IMR-90 (cell line): ENCODE results near the gene TMEM131L. TPM values are rescaled to one million over a fixed set of nuclear protein-coding genes. Genes with fewer than 3 reads are reported as not detected.

Source experiments
- ATAC-seq: fragments of 200-7000 bp; cut with Tn5 transposase; 2 replicates; pipeline ENCODE4 v1.9.1; 2020; ENCODE audit warnings: low read depth, mild to moderate bottlenecking, moderate library complexity
- BruUV-seq: library from RNA; stranded (reverse); fragments of 400-500 nt; replicated peaks from 2 replicates; lab custom pipeline; 2021; lab: Mats Ljungman, UMichigan
- CTCF ChIA-PET: fragments of 300-600 bp; formaldehyde crosslinking; extraction: SDS; loops from one replicate; lab custom pipeline; 2021; ENCODE audit warnings: antibody characterized with exemption; lab: Yijun Ruan, JAX
- POLR2A ChIA-PET: fragments of 300-600 bp; sonication (Branson Sonifier 250); formaldehyde crosslinking; loops from one replicate; lab custom pipeline; 2022; ENCODE audit warnings: antibody characterized with exemption; ENCODE audit not compliant: unreplicated experiment; lab: Charles Lee
- DNase-seq: peaks from one replicate; pipeline ENCODE4 v3.0.0; 2013
- H2AFZ ChIP-seq: replicated peaks from 2 replicates; pipeline ENCODE3; 2013; ENCODE audit warnings: low read length, mild to moderate bottlenecking; ENCODE audit not compliant: poor library complexity
- H2AK5ac ChIP-seq: 2 replicates; pipeline ENCODE4 v1.6.1; 2013; ENCODE audit warnings: low read depth, low read length, inconsistent platforms
- H2AK9ac ChIP-seq: replicated peaks from 2 replicates; pipeline ENCODE3; 2013; ENCODE audit warnings: mild to moderate bottlenecking, low read depth, low read length, moderate library complexity; ENCODE audit not compliant: poor library complexity
- H2BK120ac ChIP-seq: 2 replicates; pipeline ENCODE4 v1.6.1; 2013; ENCODE audit warnings: low read depth, low read length, inconsistent platforms
- H2BK15ac ChIP-seq: 3 replicates; pipeline ENCODE4 v1.6.1; 2013; ENCODE audit warnings: low read depth, low read length, inconsistent platforms
- H2BK20ac ChIP-seq: 2 replicates; pipeline ENCODE4 v1.6.1; 2013; ENCODE audit warnings: low read depth, mild to moderate bottlenecking, inconsistent platforms, low read length, moderate library complexity
- H2BK5ac ChIP-seq: 2 replicates; pipeline ENCODE4 v1.6.1; 2013; ENCODE audit warnings: mild to moderate bottlenecking, low read depth, low read length, inconsistent platforms; ENCODE audit not compliant: poor library complexity, severe bottlenecking
- H3K14ac ChIP-seq: replicated peaks from 2 replicates; pipeline ENCODE4 v1.6.1; 2013; ENCODE audit warnings: low read depth, low read length, inconsistent platforms
- H3K18ac ChIP-seq: 2 replicates; pipeline ENCODE4 v1.6.1; 2013; ENCODE audit warnings: low read depth, low read length, control low read depth
- H3K23ac ChIP-seq: 2 replicates; pipeline ENCODE4 v1.6.1; 2013; ENCODE audit warnings: low read depth, low read length, inconsistent platforms
- H3K27ac ChIP-seq: 2 replicates; pipeline ENCODE4 v1.5.1; 2013; ENCODE audit warnings: mild to moderate bottlenecking, control low read depth, low read length; ENCODE audit not compliant: insufficient read depth
- H3K27me3 ChIP-seq: 2 replicates; pipeline ENCODE4 v1.6.1; 2013; ENCODE audit warnings: low read length; ENCODE audit not compliant: control insufficient read depth, insufficient read depth
- H3K36me3 ChIP-seq: 2 replicates; pipeline ENCODE4 v1.6.1; 2013; ENCODE audit warnings: low read length, mixed read lengths; ENCODE audit not compliant: control insufficient read depth, insufficient read depth
- H3K4ac ChIP-seq: 2 replicates; pipeline ENCODE4 v1.6.1; 2013; ENCODE audit warnings: low read depth, low read length, inconsistent platforms
- H3K4me1 ChIP-seq: 2 replicates; pipeline ENCODE4 v1.6.1; 2013; ENCODE audit warnings: low read length, mixed read lengths; ENCODE audit not compliant: control insufficient read depth, insufficient read depth
- H3K4me2 ChIP-seq: 2 replicates; pipeline ENCODE4 v1.6.1; 2013; ENCODE audit warnings: low read depth, mild to moderate bottlenecking, control low read depth, low read length, moderate library complexity
- H3K4me3 ChIP-seq: 2 replicates; pipeline ENCODE4 v1.5.1; 2013; ENCODE audit warnings: low read depth, mild to moderate bottlenecking, control low read depth, low read length, moderate library complexity; ENCODE audit not compliant: insufficient read depth
- H3K56ac ChIP-seq: 2 replicates; pipeline ENCODE4 v1.6.1; 2013; ENCODE audit warnings: low read length, inconsistent platforms; ENCODE audit not compliant: insufficient read depth; ENCODE audit errors: extremely low read depth
- H3K79me1 ChIP-seq, 2 experiments: 2 replicates each; pipeline ENCODE4 v1.6.1; 2013; ENCODE audit warnings: low read length in 2 of 2, inconsistent platforms in 1 of 2, low read depth in 1 of 2
- H3K9ac ChIP-seq: 2 replicates; pipeline ENCODE4 v1.6.1; 2013; ENCODE audit warnings: low read depth, low read length, control low read depth
- H3K9me1 ChIP-seq: 2 replicates; pipeline ENCODE4 v1.6.1; 2013; ENCODE audit warnings: low read length, inconsistent platforms; ENCODE audit not compliant: insufficient read depth
- H3K9me3 ChIP-seq: 2 replicates; pipeline ENCODE4 v1.6.1; 2013; ENCODE audit warnings: low read length; ENCODE audit not compliant: control insufficient read depth, insufficient read depth
- H4K20me1 ChIP-seq: 2 replicates; pipeline ENCODE4 v1.6.1; 2013; ENCODE audit warnings: low read length, inconsistent platforms; ENCODE audit not compliant: insufficient read depth
- H4K5ac ChIP-seq: 2 replicates; pipeline ENCODE4 v1.6.1; 2013; ENCODE audit warnings: mild to moderate bottlenecking, low read depth, low read length, control low read depth
- H4K8ac ChIP-seq, 2 experiments: 2 replicates each; pipeline ENCODE4 v1.6.1; 2013; ENCODE audit warnings: low read depth in 2 of 2, low read length in 2 of 2, control low read depth in 1 of 2, inconsistent platforms in 1 of 2
- H4K91ac ChIP-seq: 2 replicates; pipeline ENCODE4 v1.6.1; 2013; ENCODE audit warnings: low read depth, low read length, inconsistent platforms; ENCODE audit not compliant: insufficient read depth
- MAFK ChIP-seq: IDR thresholded peaks from 2 replicates; pipeline ENCODE4 v1.6.1; 2012; ENCODE audit warnings: low read depth, low read length, improper control_type of control experiment
- MAZ ChIP-seq: IDR thresholded peaks from 2 replicates; pipeline ENCODE4 v1.6.1; 2012; ENCODE audit warnings: low read depth, mild to moderate bottlenecking, low read length, improper control_type of control experiment, moderate library complexity, borderline replicate concordance
- NFE2L2 ChIP-seq: fragments of 150-350 bp; IDR thresholded peaks from 2 replicates; pipeline ENCODE4 v1.6.1; 2016; ENCODE audit warnings: low read depth, mild to moderate bottlenecking, low read length
- WGBS, 2 experiments: methylation state at CpG; one replicate each; pipeline versions ENCODE4 v1.1.5 to v1.1.7; 2013; ENCODE audit warnings: missing lambda C conversion rate in 2 of 2; ENCODE audit not compliant: insufficient read length in 1 of 2; ENCODE audit errors: extremely low coverage in 2 of 2; 5-methylcytosine and 5-hydroxymethylcytosine counted together
- dilution Hi-C: fragments of 300-500 bp; cut with HindIII; formaldehyde crosslinking; loops from one replicate; pipeline ENCODE4 v1.14.3; 2018; ENCODE audit warnings: low sequenced_read_pairs; ENCODE audit not compliant: unreplicated experiment
- in situ Hi-C: fragments of 300-500 bp; cut with MboI; formaldehyde crosslinking; loops from 3 replicates; pipeline ENCODE4 v1.14.3; 2019; ENCODE audit warnings: low sequenced_read_pairs, inconsistent platforms, mixed read lengths
- intact Hi-C: fragments of 100-400 bp; cut with micrococcal nuclease; formaldehyde crosslinking; loops from 2 replicates; pipeline ENCODE4 v1.10.0; 2022
- polyA plus RNA-seq, 3 experiments: library from polyadenylated mRNA; depleted of rRNA; stranded (reverse); fragments of >200 nt; gene quantifications; 2 replicates each; pipeline ENCODE4 v1.2.3, GENCODE V29; 2012; ENCODE audit warnings: low replicate concordance in 1 of 3
- total RNA-seq: library from RNA; depleted of rRNA; stranded (reverse); fragments of >200 nt; gene quantifications from 2 replicates; pipeline ENCODE4 v1.2.3, GENCODE V29; 2012
- TF ChIP-seq, protein P1 (sequence below): fragments of 150-350 bp; IDR thresholded peaks from 2 replicates; pipeline ENCODE4 v1.6.1; 2017; ENCODE audit warnings: mild to moderate bottlenecking, antibody characterized with exemption, low read length, low read depth

Gene TMEM131L
- total and polyA plus RNA-seq, 2 of the 4 experiments (the other 2 are of a cell fraction) = 8.4 to 23.8 TPM

DNA sequence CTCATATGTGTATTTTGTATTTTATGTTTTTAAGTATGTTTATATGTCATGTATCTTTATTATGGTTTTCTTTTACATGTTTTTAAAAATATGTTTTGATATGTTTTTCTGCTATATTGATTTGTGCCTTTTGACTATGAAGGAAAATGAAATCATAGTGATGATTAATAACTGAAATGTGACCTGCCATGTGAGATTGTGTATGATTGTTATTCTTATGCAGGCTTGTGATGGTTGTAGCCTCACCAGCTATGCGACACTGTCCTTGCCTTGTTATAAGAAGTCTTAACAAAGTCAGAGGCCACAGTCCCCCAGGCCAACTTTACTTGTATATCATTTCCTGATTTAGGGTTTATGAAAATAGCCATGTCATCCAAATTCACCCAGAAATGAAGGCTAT, 83.2 kb downstream of the TMEM131L start:
- H2AK9ac ChIP-seq = no peak overlapping the region
- no peaks in the 10 kb centered on the region for H3K36me3 ChIP-seq
- no peak overlapping the region for H2BK20ac ChIP-seq
- TF ChIP-seq MAZ (no peak), NFE2L2 (peak; percentile 25; the same call in 1 of the 2 replicates), MAFK (no peak)
- TF ChIP-seq, protein P1, sequence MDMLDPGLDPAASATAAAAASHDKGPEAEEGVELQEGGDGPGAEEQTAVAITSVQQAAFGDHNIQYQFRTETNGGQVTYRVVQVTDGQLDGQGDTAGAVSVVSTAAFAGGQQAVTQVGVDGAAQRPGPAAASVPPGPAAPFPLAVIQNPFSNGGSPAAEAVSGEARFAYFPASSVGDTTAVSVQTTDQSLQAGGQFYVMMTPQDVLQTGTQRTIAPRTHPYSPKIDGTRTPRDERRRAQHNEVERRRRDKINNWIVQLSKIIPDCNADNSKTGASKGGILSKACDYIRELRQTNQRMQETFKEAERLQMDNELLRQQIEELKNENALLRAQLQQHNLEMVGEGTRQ = no peak
- intact Hi-C loops = no loop called here
- H3K27me3 ChIP-seq = no peaks in the 10 kb centered on the region
- in situ Hi-C loops = no loop called here
- ATAC-seq = no peak
- no peak overlapping the region for H3K27ac ChIP-seq
- no peak overlapping the region for H3K4me2 ChIP-seq
- peaks cover 1 to 3% of the 10 kb centered on the region in 2 experiments; a peak in 1 of 4 replicates for H3K79me1 ChIP-seq
- H4K5ac ChIP-seq = no peak overlapping the region
- no peak overlapping the region for H3K14ac ChIP-seq
- no peak overlapping the region for H3K18ac ChIP-seq
- H3K9me1 ChIP-seq = no peaks in the 10 kb centered on the region; the same call in 1 of the 2 replicates
- H3K9me3 ChIP-seq = no peaks in the 10 kb centered on the region
- no peak overlapping the region for H3K9ac ChIP-seq
- H2AK5ac ChIP-seq = no peak overlapping the region
- no peaks in the 10 kb centered on the region for H4K20me1 ChIP-seq
- H2BK5ac ChIP-seq = no peak overlapping the region
- no peak overlapping the region for H2AFZ ChIP-seq
- BruUV-seq = no TSS peak
- no peak overlapping the region for H2BK120ac ChIP-seq
- no peak overlapping the region for H2BK15ac ChIP-seq
- 0 out of 2 replicates have a peak overlapping the region, but pooled peaks have one; percentile 8 for H3K23ac ChIP-seq
- no peak overlapping the region for H4K91ac ChIP-seq
- H3K4ac ChIP-seq = no peak overlapping the region
- no peak overlapping the region for H3K4me3 ChIP-seq
- ChIA-PET CTCF (interaction anchor here (1.0 to 1.6 kb wide), 2 partner anchors 23 to 24 kb away, joined by 3 to 4 read pairs; no protein-coding TSS in a partner anchor), POLR2A (no interaction called here)
- H4K8ac ChIP-seq = no peak overlapping the region
- no peak overlapping the region for H3K56ac ChIP-seq
- DNase-seq = peak; percentile 11
- dilution Hi-C loops = no loop called here
- peaks cover 3% of the 10 kb centered on the region for H3K4me1 ChIP-seq
- no CpG with 5 or more reads among the region's 1 CpG for WGBS, 2 experiments
